Measurements from ENCODE around the gene STEAP3. TPM values are rescaled to one million over a fixed set of nuclear protein-coding genes. Genes with fewer than 3 reads are reported as not detected.

The STEAP3 gene
- total RNA-seq, 1 experiment from 2014 or later: 32.3 TPM

- H3K9ac ChIP-seq (ENCODE audit: low read length): no peak overlapping the region
- H3K27me3 ChIP-seq (ENCODE audit: insufficient read depth, low read length): peaks cover 30% of the 10 kb centered on the region; the same call in 1 of the 2 replicates
- RAD21 ChIA-PET (ENCODE audit: low non-redundant PET in 1 of 2, low total read pairs in 2 of 2, uncharacterized antibody in 2 of 2, unreplicated experiment in 2 of 2): no interaction called here
- CTCF ChIA-PET: no interaction called here
- ATAC-seq (no peak), DNase-seq (ENCODE audit: low read depth, low spot score) (no peak)
- intact Hi-C loops (cut with micrococcal nuclease): no loop called here
- no peaks in the 10 kb centered on the region for H3K4me1 ChIP-seq (ENCODE audit: control insufficient read depth in 1 of 2, insufficient read depth in 2 of 2, low read length in 2 of 2)
- TF ChIP-seq POLR2AphosphoS5 (IDR thresholded peaks at IDR 0.05; ENCODE audit: low read depth, low read length) (no peak), FOSL1 (IDR thresholded peaks at IDR 0.05; ENCODE audit: low read depth) (no peak), YY1 (IDR thresholded peaks at IDR 0.05; ENCODE audit: extremely low read depth, insufficient replicate concordance, low read depth, low read length) (no peak), ZNF274 (IDR thresholded peaks at IDR 0.05; ENCODE audit: low read depth, low read length) (no peak), ZFX (IDR thresholded peaks at IDR 0.05) (no peak), CTCF (IDR thresholded peaks at IDR 0.05 in 2 of 3, conservative IDR thresholded peaks at IDR 0.05 in 1 of 3; ENCODE audit: borderline replicate concordance in 1 of 3, insufficient read depth in 1 of 3, low read depth in 2 of 3, low read length in 2 of 3) (no peak), MAX (IDR thresholded peaks at IDR 0.05) (no peak), CEBPB (IDR thresholded peaks at IDR 0.05; ENCODE audit: low read depth) (no peak), CBX3 (IDR thresholded peaks at IDR 0.05; ENCODE audit: low read depth) (no peak), POLR2A (IDR thresholded peaks at IDR 0.05; ENCODE audit: borderline replicate concordance, extremely low read depth, insufficient read depth, insufficient read length) (no peak), RAD21 (IDR thresholded peaks at IDR 0.05; ENCODE audit: low read depth) (no peak), JUND (IDR thresholded peaks at IDR 0.05) (no peak), ATF3 (IDR thresholded peaks at IDR 0.05) (no peak), ZBTB33 (IDR thresholded peaks at IDR 0.05; ENCODE audit: extremely low read depth, insufficient replicate concordance, low read length) (no peak), EZH2 (IDR thresholded peaks at IDR 0.05) (no peak), EGR1 (IDR thresholded peaks at IDR 0.05; ENCODE audit: low read depth) (no peak), SP1 (IDR thresholded peaks at IDR 0.05; ENCODE audit: low read depth) (no peak), SRF (IDR thresholded peaks at IDR 0.05; ENCODE audit: low read depth) (no peak), SIN3A (IDR thresholded peaks at IDR 0.05; ENCODE audit: low read depth) (no peak)
- no peak overlapping the region for H3K27ac ChIP-seq (ENCODE audit: low read depth, low read length)
- no peak overlapping the region for H3K4me3 ChIP-seq (replicated peaks in 1 of 2; ENCODE audit: low read depth in 1 of 2, low read length in 2 of 2)
- no peaks in the 10 kb centered on the region for H4K20me1 ChIP-seq (ENCODE audit: insufficient read depth)
- H3K9me3 ChIP-seq (ENCODE audit: control insufficient read depth in 1 of 2, insufficient read depth in 1 of 2, low read depth in 1 of 2, low read length in 2 of 2): no peaks in the 10 kb centered on the region
- no peaks in the 10 kb centered on the region for H3K9me2 ChIP-seq (ENCODE audit: insufficient read depth)
- no peak overlapping the region for H2AFZ ChIP-seq (ENCODE audit: low read depth, low read length, poor library complexity, severe bottlenecking)
- no peaks in the 10 kb centered on the region for H3K36me3 ChIP-seq (ENCODE audit: control insufficient read depth in 1 of 2, insufficient read depth in 2 of 2, low read length in 2 of 2)
- no peak overlapping the region for H3K4me2 ChIP-seq (ENCODE audit: low read length)
- H3K79me2 ChIP-seq (ENCODE audit: insufficient read depth, low read length): no peaks in the 10 kb centered on the region
- POLR2A ChIA-PET: no interaction called here
- BruUV-seq (replicated peaks): no TSS peak
Measured at GRCh38 chr2:119201815-119202214, 21.8 kb upstream of the STEAP3 start.

Measured in HCT116 (cell line).